Thoracic aorta (tissue), 2 donors: ENCODE data around the gene SHISA6. TPM values are rescaled to one million over a fixed set of nuclear protein-coding genes. Genes with fewer than 3 reads are reported as not detected.

ENCODE experiments used
- ATAC-seq: fragments of 150-250 bp; one replicate; pipeline ENCODE4 v1.8.0; 2017; ENCODE audit warnings: low read depth; ENCODE audit not compliant: insufficient number of reproducible peaks, low FRiP score
- DNase-seq: peaks from one replicate; pipeline ENCODE4 v3.0.0-alpha.2; 2020; ENCODE audit warnings: low spot score
- H3K27ac ChIP-seq, 2 donors: fragments of 200-600 bp; sonication (generic); 1 replicate in 1 of 2; 2 replicates in 1 of 2; pipeline ENCODE4 v1.5.1; 2016; ENCODE audit warnings: mild to moderate bottlenecking in 2 of 2, moderate library complexity in 2 of 2
- H3K27me3 ChIP-seq: fragments of 200-600 bp; sonication (generic); replicated peaks from 2 replicates; pipeline ENCODE4 v1.6.0; 2016; ENCODE audit warnings: mild to moderate bottlenecking; ENCODE audit not compliant: insufficient read depth
- H3K36me3 ChIP-seq: fragments of 200-600 bp; sonication (generic); one replicate; pipeline ENCODE4 v1.5.1; 2016
- H3K4me1 ChIP-seq, 2 donors: fragments of 200-600 bp; sonication (generic); 1 replicate in 1 of 2; 2 replicates in 1 of 2; pipeline versions ENCODE4 v1.5.1 to v1.6.0; 2016; ENCODE audit warnings: low read depth in 2 of 2, mild to moderate bottlenecking in 1 of 2; ENCODE audit not compliant: control insufficient read depth in 1 of 2
- H3K4me3 ChIP-seq: fragments of 200-600 bp; sonication (generic); 2 replicates; pipeline ENCODE4 v1.5.1; 2016; ENCODE audit warnings: mild to moderate bottlenecking
- H3K9me3 ChIP-seq: fragments of 200-600 bp; sonication (generic); 2 replicates; pipeline ENCODE4 v1.5.1; 2016
- CTCF ChIP-seq: fragments of 200-600 bp; sonication (generic); IDR thresholded peaks from one replicate; pipeline ENCODE4 v1.5.1; 2019; ENCODE audit warnings: antibody characterized with exemption
- total RNA-seq, 2 donors: library from RNA; depleted of rRNA; stranded (reverse); fragments of >200 nt; gene quantifications; one replicate each; pipeline versions ENCODE4 v1.1.0 to v1.2.3, GENCODE V29; 2016

SHISA6 gene
- total RNA-seq, 2 donors from 2014 or later, result under 0.01 TPM; not detected in 1

- no peak for TF ChIP-seq CTCF
- Histone ChIP-seq H3K4me1 (no peaks in the 10 kb centered on the region), H3K27ac (no peak overlapping the region), H3K27me3 (no peaks in the 10 kb centered on the region), H3K36me3 (no peaks in the 10 kb centered on the region), H3K9me3 (no peaks in the 10 kb centered on the region), H3K4me3 (no peak overlapping the region)
- DNase-seq (no peak), ATAC-seq (no peak)
Measured at GRCh38 chr17:11430751-11431150, 189.7 kb downstream of the SHISA6 start.

- ATAC-seq (no peak), DNase-seq (no peak)
- Histone ChIP-seq H3K4me1 (no peaks in the 10 kb centered on the region), H3K9me3 (no peaks in the 10 kb centered on the region), H3K27me3 (no peaks in the 10 kb centered on the region), H3K27ac (no peak overlapping the region), H3K4me3 (no peak overlapping the region), H3K36me3 (no peaks in the 10 kb centered on the region)
- no peak for TF ChIP-seq CTCF
Measured at GRCh38 chr17:11438673-11439072, 197.7 kb downstream of the SHISA6 start.

- H3K36me3 ChIP-seq, result no peaks in the 10 kb centered on the region
Measured at GRCh38 chr17:11441004-11441403, 200.0 kb downstream of the SHISA6 start.

GRCh38 chr17:11446316-11446715, 205.3 kb downstream of the SHISA6 start:
- Histone ChIP-seq H3K9me3 (no peaks in the 10 kb centered on the region), H3K27me3 (no peaks in the 10 kb centered on the region), H3K27ac (no peak overlapping the region), H3K4me3 (no peak overlapping the region), H3K36me3 (no peaks in the 10 kb centered on the region), H3K4me1 (no peaks in the 10 kb centered on the region)
- ATAC-seq, result no peak
- no peak for TF ChIP-seq CTCF
- no peak for DNase-seq

More at GRCh38 chr17:11441004-11441403, 200.0 kb downstream of the SHISA6 start:
- Histone ChIP-seq H3K4me3 (no peak overlapping the region), H3K9me3 (no peaks in the 10 kb centered on the region), H3K27me3 (no peaks in the 10 kb centered on the region), H3K27ac (no peak overlapping the region), H3K4me1 (no peaks in the 10 kb centered on the region)
- TF ChIP-seq CTCF, result no peak
- ATAC-seq (no peak), DNase-seq (no peak)

- H3K36me3 ChIP-seq, result no peaks in the 10 kb centered on the region
- no peak overlapping the region for H3K27ac ChIP-seq
- H3K9me3 ChIP-seq, result no peaks in the 10 kb centered on the region
- no peak for DNase-seq
- TF ChIP-seq CTCF, result no peak
- no peaks in the 10 kb centered on the region for H3K4me1 ChIP-seq
- no peaks in the 10 kb centered on the region for H3K27me3 ChIP-seq
- H3K4me3 ChIP-seq, result no peak overlapping the region
- ATAC-seq, result no peak
Measured at GRCh38 chr17:11454096-11454495, 213.1 kb downstream of the SHISA6 start.
